DMS79 (cell line): Measurements from ENCODE around the gene TNRC18.
"Not testable (repeated sequence)": the region's sequence is repeated elsewhere in the genome, so short reads cannot be mapped to it uniquely, and the experiment has no call there.

Experiments used
- DNase-seq: peaks from one replicate; lab custom pipeline; 2025; lab: John Stamatoyannopoulos, UW

The TNRC18 gene

DNA sequence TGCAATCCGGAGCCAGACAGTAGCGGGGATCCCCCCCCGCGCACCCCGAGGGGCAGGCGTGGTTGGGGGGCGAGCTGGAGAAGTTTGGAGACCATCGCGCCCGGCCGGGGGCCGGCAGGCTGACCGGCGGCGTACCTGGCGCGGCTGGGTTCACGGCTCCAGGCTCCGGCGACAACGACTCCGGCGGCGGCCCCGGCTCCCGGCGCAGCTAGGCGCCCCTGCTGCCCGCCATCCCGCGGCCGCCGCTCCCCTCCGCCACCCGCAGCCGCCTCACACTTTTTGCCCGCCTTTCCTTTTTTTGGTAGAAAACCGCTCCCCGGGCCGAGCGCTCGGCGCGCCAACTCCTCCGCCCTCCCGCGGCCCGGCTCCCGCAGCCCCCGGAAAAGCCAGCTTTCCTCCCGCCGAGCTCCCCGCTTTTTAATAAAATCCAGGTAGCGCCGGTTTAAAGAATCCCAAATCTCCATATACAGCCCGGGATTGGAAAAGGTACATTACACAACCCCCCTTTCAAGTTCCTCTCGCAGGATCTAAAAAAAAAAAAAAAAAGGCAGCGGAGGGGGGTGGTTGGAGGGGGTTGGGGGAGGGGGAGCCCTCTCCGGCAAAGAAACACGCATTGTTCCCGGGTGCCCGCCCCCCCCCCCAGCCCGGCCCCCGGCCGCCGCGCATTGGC is at the start of gene TNRC18:
Gene TNRC18 (minus strand): TSS at position 529 of the 670 bp plus-strand sequence. CDS start 2,588 bp downstream, outside the sequence.
- DNase-seq = no peak

DNA sequence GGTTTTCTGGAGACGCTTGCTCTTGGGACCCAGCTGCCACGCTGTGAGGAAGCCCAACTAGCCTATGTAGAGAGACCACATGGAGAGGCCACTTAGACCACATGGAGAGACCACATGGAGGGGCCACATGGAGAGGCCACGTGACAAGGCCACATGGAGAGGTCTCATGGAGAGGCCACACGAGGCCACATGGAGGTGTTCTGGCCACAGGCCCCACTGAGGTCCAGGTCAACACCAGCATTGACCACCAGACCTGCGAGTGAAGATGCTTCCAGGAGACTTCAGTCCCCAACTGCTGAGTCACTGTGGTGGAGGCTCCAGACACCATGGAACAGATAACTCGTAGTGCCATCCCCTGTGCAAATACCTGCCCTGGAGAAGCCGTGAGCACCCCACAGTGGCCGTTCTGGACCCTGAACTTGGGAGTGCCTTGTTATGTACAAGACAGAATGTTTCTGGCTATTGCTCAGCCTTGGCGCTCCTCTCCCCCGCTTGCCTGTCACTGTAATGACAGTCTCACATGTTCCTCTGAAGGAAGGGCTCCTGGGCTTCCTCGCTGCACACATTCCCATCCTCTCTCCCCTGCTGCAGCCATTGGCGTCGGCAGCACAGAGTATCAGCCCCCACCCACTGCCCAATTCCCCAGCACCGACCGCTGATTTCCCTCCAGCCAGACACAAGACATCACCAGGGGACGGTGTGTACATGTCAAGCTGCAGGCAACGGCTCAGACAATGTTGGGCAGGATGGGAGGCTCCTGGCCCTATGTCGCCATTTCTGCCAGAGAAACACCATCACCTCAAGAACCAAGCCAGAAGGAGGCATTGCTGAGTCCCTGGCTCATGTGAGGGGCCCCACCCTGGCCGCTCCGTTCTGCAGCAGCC is 49.0 kb upstream of the TNRC18 start:
- DNase-seq = no peak

DNA sequence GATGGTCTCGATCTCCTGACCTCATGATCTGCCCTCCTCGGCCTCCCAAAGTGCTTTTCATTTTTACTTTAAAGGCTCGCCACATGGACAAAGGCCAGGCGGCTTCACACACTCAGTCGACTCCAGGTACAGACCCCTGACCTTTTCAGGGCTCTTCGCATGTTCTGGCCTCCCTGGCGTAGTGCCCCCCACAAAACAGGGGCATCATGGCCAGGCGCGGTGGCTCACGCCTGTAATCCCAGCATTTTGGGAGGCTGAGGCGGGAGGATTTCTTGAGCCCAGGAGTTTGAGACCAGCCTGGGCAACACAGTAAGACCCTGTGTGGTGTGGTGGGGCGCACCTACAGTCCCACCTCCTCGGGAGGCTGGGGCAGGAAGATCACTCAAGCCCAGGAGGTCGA is 48.0 kb upstream of the TNRC18 start:
- not testable (repeated sequence) for DNase-seq

DNA sequence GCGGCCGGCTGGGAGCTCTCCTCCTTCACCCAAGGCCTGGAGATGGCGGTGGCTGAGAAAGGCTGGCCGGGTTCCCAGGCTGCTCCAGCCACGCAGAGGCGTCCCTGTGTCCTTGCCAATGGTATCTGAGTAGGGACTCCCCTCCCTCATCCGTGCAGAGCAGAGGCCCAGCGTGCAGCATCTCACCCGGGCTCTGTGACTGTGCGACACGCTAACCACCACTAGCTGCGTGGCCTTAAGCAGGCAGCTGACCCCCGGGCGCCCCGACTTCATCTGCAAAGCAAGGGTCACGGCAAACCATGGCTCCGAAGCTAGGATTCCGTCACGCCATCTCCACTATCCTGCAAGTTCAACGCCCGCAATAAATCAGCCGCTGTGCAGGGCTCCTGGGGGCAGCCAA is 47.2 kb upstream of the TNRC18 start:
- DNase-seq = no peak

DNA sequence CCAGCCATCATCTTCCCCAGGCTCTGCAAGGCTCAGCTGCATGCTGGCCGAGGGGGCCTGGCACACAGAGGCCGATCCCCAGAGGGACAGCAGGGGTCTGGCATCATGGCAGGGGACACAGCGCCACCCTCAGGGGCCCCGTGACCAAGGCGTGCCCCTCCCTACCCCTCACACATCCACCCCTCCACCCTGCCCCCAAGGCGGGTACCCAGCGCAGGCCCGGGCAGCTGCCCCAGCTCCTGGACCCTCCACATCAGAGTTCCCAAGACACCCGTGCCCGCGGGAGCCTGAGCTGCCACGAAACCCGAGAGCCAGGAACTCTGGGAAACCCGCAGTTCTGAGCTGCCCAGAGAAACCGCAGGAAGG is 46.5 kb upstream of the TNRC18 start:
- no peak for DNase-seq

DNA sequence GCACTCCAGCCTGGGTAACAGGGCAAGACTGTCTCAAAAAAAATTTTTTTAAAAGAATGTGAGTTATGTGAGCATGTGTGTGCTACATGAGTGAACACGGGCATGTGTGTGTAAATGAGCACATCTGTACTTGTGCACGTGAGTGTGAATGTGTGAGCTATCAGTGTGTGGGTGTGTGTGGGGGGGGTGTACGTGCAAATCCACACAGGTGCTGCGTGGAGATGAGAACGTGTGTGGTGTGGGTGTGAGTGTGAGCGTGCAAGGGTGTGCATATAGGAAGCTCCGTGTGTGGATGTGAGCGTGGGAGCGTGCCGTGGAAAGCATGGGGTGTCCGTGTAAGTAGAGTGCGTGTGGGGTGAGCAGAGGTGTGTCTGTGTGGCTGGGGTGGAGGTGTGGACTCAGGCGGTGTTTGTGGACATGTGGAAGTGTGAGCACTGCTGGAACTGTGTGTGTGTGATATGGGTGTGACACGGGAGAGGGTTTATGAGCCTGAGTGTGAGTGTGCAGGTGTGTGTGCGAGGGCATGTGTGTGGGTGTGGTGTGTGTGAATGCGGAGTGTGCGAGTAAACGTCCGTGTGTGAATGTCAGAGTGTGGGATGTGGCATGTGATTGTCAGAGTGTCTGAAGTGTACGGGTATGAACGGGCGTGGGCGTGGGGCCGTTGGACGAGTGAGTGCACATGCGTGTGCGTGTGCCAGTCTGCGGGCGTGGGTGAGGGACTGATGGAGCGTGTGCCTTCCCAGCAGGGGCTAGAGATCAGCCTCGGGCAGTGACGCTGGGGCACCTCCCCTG is 45.9 kb upstream of the TNRC18 start:
- no peak for DNase-seq

DNA sequence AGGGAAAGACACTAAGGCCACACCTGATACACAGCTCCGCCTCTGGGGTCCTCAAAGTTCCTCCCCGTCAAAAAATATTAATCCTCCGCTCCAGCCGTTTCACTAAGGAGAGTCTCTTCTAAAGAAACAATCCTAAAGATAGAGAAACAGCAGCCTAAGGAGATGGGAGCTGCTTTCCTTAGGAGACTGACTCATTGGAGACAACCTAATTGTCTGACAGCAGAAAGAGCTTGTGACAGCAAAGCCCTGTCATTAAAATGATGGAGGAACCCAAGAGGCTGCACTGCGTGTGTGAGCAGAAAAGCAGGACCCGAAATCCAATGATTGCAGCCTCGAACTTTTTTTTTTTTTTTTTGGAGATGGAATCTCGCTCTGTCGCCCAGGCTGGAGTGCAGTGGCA is 44.0 kb upstream of the TNRC18 start:
- DNase-seq = no peak

DNA sequence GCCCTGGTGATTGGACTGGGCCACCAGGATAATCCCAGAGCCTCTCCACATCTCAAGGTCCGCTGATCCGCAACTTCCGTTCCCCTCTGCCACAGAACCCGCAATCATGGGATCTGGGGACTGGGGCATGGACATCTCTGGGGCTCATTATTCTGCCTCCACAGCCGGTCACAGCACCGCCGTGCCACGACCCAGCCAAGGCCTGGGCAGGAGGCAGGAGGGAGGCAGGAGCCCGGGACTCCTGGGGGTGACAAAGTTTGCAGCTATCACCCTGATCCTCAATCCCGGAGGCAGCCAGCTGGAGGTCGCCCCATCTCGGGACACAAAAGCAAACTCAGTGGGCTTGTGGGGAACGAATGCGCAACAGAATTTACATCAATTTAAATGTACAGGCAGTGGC is 42.9 kb upstream of the TNRC18 start:
- no peak for DNase-seq

GRCh38 chr7:5463031-5463430 is 39.4 kb upstream of the TNRC18 start:
- no peak for DNase-seq

- DNase-seq = no peak
Observed at GRCh38 chr7:5462216-5462615, 38.6 kb upstream of the TNRC18 start.

- no peak for DNase-seq
Observed at GRCh38 chr7:5458921-5459480, 35.4 kb upstream of the TNRC18 start.

- DNase-seq = no peak
Observed at GRCh38 chr7:5457245-5457735, 33.7 kb upstream of the TNRC18 start.

DNA sequence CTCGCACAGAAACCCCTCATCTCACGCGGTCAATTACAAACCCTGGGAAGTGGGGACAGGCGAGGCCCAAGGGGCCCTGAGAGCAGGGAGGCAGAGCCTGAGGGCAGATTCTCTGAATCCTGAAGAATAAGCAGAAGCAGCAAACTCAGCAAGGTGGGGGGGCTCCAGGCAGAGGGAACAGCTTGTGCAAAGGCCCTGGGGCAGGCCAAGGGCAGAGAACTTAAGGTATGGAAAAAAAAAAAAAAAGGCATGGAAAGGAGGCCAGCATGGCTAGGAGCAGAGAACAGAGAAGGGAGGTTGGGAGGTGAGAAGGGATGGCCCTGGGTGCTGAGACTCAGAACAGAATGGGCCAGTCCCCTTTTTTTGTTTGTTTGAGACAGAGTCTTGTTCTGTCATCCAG is 32.8 kb upstream of the TNRC18 start:
- no peak for DNase-seq

DNA sequence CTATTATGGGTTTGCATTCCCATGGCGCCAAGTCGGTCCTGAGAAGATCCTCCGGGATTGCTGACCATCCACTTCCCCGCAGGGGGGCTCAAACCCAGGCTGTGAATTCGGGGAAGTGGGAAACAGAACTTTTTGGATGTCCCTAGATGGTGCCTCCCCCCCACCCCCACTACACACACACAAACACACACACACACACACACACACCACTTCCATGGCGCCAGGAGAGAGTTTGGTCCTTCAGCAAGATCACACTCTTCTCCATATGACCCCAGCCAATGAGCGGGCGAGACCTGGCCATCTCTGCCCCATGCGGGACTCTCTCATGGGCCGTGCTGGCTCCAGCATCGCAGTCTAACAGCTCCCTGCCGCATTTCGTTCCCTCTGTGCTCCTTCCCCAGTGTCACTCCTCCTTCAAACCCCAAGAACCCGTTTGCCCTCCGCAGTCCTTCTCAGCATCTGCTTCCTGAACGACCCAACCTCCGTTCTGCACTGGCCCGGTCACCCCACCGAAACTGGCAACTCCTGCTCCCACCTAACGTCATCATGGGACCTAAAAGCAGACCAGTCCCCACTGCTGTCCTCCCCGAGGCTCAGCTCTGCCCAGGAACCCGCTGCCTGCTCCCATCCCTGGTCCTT is 32.1 kb upstream of the TNRC18 start:
- DNase-seq = no peak

GRCh38 chr7:5455175-5455574 is 31.5 kb upstream of the TNRC18 start:
- DNase-seq = no peak

DNA sequence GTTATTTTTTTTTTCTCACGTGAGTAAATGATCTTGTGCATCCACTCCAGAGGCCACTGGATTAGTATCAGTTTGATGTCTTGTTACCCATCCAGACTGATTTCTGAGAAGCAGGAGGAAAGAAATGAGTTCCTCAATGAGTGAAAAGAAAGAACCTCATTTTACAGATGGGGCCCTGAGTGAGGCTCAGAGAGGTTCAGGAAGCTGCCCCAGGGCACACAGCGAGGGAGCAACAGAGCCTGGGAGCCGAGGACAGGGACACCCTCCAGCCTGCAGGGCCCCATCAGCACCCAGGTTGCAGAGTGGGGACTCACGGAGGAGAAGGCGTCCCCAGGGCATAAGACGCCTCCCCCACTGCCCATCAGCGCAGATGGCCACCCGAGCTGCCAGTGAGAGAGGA is 30.9 kb upstream of the TNRC18 start:
- no peak for DNase-seq

GRCh38 chr7:5453566-5454075 is 30.0 kb upstream of the TNRC18 start:
- no peak for DNase-seq

GRCh38 chr7:5452937-5453540 is 29.4 kb upstream of the TNRC18 start:
- DNase-seq = no peak

DNA sequence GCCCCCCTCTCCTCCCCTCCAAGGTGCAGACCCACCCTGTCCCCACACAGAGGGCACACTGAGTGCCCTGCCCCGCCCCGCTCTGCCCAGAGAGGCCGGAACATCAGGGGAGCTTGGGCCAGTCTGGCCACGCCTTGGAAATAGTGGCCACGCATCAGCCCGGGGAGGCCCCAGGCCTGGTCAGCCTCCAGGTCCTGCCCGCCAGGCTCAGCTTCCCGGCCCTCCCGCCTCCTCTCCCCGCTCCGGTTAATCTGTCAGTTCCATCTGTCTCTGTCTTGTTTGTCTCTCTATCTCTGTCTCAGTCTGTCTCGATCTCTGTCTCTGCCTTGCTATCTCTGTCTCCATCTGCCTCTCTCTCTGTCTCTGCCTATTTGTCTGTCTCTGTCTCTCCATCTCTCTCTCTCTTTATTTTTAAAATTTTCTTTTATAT is 28.9 kb upstream of the TNRC18 start:
- no peak for DNase-seq

- no peak for DNase-seq
Observed at GRCh38 chr7:5451391-5451790, 27.8 kb upstream of the TNRC18 start.
